Fibroblast of villous mesenchyme (primary cell): ENCODE measurements around the gene MYO15A. TPM values are rescaled to one million over a fixed set of nuclear protein-coding genes. Genes with fewer than 3 reads are reported as not detected.

ENCODE experiments used
- DNase-seq: peaks from one replicate; pipeline ENCODE4 v3.0.0-alpha.2; 2010; ENCODE audit warnings: low read depth
- H3K4me3 ChIP-seq: 2 replicates; pipeline ENCODE4 v1.5.1; 2011; ENCODE audit warnings: low read depth, mild to moderate bottlenecking, low read length
- total RNA-seq: library from RNA; depleted of rRNA; stranded (reverse); fragments of >200 nt; gene quantifications from 2 replicates; pipeline ENCODE4 v1.2.3, GENCODE V29; 2012
- TF ChIP-seq, protein P1 (sequence below): IDR thresholded peaks from 2 replicates; pipeline ENCODE4 v1.5.1; 2012; ENCODE audit warnings: low read depth, mild to moderate bottlenecking, low read length; ENCODE audit not compliant: insufficient read depth

The MYO15A gene
- total RNA-seq, 1 donor: 0.43 TPM

DNA sequence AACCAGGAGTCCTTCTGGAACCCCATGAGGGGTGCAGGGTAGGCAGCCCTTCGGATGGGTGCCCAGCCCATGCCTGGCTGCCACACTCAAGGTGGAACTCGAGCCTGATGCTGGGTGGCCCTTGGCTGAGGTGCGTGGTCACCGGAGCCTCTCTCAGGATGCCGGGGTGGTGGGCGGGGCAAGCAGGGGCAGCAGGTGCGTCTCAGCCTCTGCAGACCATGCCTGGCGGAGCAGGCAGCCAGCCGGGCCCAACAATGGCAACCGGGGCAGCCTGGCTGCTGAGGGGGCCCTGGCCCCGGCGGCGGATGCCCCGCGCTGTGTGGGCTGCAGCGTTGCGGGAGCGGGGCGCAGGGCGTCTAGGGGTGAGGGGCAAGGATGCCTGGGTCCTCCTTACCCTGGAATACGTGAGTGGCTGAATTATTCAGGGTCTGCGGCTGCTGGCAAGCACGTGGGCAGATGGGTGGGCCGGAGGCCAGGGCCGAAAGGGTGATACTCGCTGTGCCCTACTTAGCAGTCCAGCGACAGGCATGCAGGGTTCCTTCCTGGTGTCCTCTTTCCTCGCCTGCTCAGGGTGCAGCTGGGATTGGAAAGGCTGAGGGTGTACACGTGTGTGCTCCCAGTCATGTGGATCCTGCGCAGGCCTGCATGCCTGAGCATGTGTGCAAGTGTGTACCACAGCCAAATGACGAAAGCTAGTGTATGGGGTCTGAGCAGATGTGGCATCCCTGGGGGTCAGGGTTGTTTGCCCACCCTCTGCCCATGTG is 14.6 kb downstream of the MYO15A start:
- no peak overlapping the region for H3K4me3 ChIP-seq
- no peak for DNase-seq
- TF ChIP-seq, protein P1, sequence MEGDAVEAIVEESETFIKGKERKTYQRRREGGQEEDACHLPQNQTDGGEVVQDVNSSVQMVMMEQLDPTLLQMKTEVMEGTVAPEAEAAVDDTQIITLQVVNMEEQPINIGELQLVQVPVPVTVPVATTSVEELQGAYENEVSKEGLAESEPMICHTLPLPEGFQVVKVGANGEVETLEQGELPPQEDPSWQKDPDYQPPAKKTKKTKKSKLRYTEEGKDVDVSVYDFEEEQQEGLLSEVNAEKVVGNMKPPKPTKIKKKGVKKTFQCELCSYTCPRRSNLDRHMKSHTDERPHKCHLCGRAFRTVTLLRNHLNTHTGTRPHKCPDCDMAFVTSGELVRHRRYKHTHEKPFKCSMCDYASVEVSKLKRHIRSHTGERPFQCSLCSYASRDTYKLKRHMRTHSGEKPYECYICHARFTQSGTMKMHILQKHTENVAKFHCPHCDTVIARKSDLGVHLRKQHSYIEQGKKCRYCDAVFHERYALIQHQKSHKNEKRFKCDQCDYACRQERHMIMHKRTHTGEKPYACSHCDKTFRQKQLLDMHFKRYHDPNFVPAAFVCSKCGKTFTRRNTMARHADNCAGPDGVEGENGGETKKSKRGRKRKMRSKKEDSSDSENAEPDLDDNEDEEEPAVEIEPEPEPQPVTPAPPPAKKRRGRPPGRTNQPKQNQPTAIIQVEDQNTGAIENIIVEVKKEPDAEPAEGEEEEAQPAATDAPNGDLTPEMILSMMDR: no peak

DNA sequence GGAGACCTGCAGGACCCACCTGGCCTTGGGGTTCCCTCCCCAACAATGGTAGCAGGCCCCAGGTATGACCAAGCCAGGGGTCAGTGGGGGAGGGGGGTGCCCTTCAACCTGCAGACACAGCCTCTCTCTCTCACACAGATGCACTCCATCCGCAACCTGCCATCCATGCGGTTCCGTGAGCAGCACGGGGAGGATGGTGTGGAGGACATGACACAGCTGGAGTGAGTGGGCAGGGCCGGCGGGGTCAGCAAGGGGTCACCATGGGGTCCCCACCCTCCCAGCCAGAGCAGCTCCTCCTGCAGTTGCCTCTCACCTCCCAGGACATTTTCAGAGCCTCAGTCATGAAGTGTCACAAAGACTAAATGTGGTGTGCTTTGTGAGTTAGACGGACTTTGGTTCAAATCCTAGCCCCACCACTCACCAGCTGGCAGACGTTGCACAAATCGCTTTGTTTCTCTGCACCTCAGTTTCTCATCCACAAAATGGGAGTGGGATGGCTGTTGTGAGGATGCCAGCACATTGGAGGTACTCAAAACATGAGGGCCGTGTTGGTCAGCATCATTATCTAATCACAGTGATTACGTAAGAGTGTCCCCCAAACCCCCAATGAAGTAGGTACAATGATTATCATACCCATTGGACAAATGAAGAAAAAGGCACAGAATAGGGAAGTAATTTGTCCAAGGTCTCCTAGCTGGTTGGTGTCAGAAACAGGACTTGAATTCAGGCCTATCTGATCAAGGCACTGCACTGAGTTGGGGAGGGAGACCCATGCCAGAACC is 16.0 kb downstream of the MYO15A start:
- H3K4me3 ChIP-seq: no peak overlapping the region
- TF ChIP-seq, protein P1: no peak
- peak; percentile 55 for DNase-seq

DNA sequence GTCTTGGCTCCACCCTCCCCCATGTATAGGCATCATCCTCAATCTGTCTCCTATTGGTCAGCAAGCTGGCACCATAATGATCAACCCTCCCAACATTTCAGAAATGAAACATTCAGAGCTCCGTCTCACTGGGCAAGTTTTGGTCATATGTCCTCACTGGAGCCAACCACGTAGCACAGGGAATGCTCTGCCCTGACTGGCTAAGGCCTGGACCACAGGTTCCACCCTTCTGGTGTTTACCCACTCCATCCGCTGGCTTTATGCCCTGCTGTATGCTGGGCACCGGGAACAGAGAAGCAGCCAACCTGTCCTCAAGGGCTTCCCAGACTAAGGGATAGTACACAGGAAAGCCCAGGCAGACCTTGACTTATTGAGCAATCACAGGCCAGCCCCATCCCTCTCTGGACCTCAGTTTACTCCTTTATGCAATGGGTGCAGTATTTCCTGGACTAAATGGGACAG is 20.5 kb downstream of the MYO15A start:
- H3K4me3 ChIP-seq: no peak overlapping the region
- DNase-seq: peak; percentile 67
- TF ChIP-seq, protein P1: no peak

DNA sequence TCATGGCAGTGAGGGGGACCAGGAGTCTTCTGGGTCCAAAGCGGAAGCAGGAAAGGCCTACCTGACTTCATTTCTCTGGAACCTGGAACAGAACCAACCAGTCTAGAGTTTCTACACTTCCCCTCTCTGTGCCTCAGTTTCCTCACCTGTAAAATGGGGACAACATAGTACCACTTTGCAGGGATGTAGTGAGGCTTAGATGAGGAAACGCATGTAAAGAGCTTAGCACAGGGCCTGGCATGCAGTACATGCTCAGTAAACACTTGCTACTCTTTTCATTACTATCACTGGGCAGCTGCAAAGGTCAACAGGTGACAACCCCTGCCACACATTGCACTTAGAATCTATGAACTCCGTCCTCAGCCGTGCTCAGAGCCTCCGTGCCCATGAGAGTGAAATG is 24.2 kb downstream of the MYO15A start:
- TF ChIP-seq, protein P1: no peak
- no peak for DNase-seq
- H3K4me3 ChIP-seq: no peak overlapping the region

DNA sequence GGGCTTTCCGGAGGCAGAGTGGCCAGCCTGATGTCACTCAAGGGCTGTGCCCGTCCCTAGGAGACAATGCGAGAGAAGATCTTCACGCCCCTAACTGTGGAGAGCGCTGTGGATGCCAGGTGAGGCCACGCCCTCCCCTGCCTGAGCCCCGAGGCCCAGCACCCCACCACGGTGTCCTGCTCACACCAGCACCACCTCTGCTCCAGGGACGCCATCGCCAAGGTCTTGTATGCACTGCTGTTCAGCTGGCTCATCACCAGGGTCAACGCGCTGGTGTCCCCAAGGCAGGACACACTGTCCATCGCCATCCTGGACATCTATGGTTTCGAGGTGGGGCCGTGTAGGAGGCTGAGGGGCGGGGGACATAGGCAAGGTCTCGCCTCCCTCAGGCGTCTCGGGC is 27.8 kb downstream of the MYO15A start:
- no peak for DNase-seq
- no peak overlapping the region for H3K4me3 ChIP-seq
- TF ChIP-seq, protein P1: no peak

DNA sequence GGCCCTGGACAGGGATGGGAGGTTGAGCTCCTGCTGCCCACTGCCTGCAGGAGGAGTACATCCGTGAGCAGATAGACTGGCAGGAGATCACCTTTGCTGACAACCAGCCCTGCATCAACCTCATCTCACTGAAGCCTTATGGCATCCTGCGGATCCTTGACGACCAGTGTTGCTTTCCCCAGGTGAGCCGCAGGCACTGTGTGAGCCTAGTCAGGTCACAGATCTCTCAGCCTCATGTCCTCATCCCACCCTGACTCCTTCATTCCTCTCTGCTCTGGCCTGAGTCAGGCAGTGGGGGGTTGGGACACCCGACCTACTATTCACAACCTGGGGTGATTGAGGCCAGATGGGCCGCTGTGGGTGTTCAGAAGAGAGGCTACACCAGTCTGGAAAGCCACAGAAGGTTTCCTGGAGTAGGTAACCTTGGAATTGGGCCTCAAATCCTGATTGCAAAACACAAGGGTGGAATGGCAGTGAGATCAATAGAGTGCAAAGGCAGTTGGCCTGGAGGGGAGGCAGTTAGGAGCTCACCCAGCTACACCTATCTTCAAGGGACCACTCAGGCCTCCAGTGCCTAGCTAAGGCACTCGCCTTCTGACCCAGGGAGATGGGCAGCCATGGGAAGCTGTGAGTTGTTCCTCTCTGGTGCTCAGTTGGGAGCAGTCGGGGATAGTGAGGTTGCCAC is 29.7 kb downstream of the MYO15A start:
- TF ChIP-seq, protein P1: no peak
- no peak overlapping the region for H3K4me3 ChIP-seq
- no peak for DNase-seq
